K562 (cell line): ENCODE data around the gene FABP7. TPM values are rescaled to one million over a fixed set of nuclear protein-coding genes. Genes with fewer than 3 reads are reported as not detected.

ENCODE experiments used
- DPF2 ChIP-seq: fragments of 450-650 bp; IDR thresholded peaks from 2 replicates; pipeline ENCODE4 v1.6.1; 2016
- FOXA3 ChIP-seq, 2 experiments: fragments of 450-650 bp in 1 of 2; sonication (generic) in 1 of 2; formaldehyde crosslinking; IDR thresholded peaks in 1 of 2; conservative IDR thresholded peaks in 1 of 2; 2 replicates each; pipeline versions ENCODE4 v1.4.0 to v1.8.0; 2020 to 2022; ENCODE audit warnings: mild to moderate bottlenecking in 2 of 2, missing genetic modification reagents in 1 of 2
- GABPA ChIP-seq: fragments of 200-800 bp; sonication (Bioruptor generic); conservative IDR thresholded peaks from 2 replicates; pipeline ENCODE4 v1.6.1; 2016; ENCODE audit warnings: low read depth, missing genetic modification characterization, missing compliant biosample characterization
- HMG20A ChIP-seq: fragments of 450-650 bp; formaldehyde crosslinking; conservative IDR thresholded peaks from 2 replicates; pipeline ENCODE4 v1.4.0; 2020; ENCODE audit warnings: mild to moderate bottlenecking, mixed read lengths
- PHF8 ChIP-seq: fragments of 200-600 bp; sonication (generic); IDR thresholded peaks from 2 replicates; pipeline ENCODE4 v1.6.1; 2012; ENCODE audit warnings: mixed run types, mild to moderate bottlenecking, inconsistent platforms, low read length, moderate library complexity, borderline replicate concordance
- RBFOX2 ChIP-seq: fragments of 200-400 bp; formaldehyde crosslinking; IDR thresholded peaks from 2 replicates; pipeline ENCODE4 v1.6.1; 2017; ENCODE audit warnings: low read depth, mild to moderate bottlenecking, low read length, moderate library complexity
- SIX5 ChIP-seq, 2 experiments: IDR thresholded peaks; 2 replicates each; pipeline ENCODE4 v1.6.1; 2011; ENCODE audit warnings: low read length in 2 of 2, borderline replicate concordance in 1 of 2, low read depth in 1 of 2, mild to moderate bottlenecking in 1 of 2, moderate library complexity in 1 of 2; ENCODE audit not compliant: insufficient read depth in 1 of 2
- ZBTB40 ChIP-seq, 2 experiments: fragments of 450-650 bp in 1 of 2; sonication (generic) in 1 of 2; formaldehyde crosslinking in 1 of 2; IDR thresholded peaks; 2 replicates each; pipeline versions ENCODE4 v1.7.1 to v1.9.0; 2016 to 2022; ENCODE audit warnings: inconsistent platforms in 1 of 2, mild to moderate bottlenecking in 1 of 2, missing genetic modification reagents in 1 of 2
- ZNF232 ChIP-seq: sonication (generic); formaldehyde crosslinking; IDR thresholded peaks from 2 replicates; pipeline ENCODE4 v1.8.0; 2022; ENCODE audit warnings: mild to moderate bottlenecking, missing genetic modification reagents
- polyA plus RNA-seq, 8 experiments: library from polyadenylated mRNA; depleted of rRNA in 4 of 8; stranded (reverse) in 5 of 8; unstranded in 3 of 8; fragments of >200 nt; fragmentation: Nextera tagmentation in 2 of 8; fragmentation: Illumina TruSeq in 1 of 8; extraction: Ambion mirVana in 2 of 8; extraction: Trizol in 1 of 8; gene quantifications; 2 replicates each; pipeline versions ENCODE4 v1.2.1 to v1.2.3, GENCODE V29; 2011 to 2014; ENCODE audit warnings: inconsistent platforms in 1 of 8, missing spikeins in 1 of 8
- total RNA-seq, 7 experiments: library from RNA; depleted of rRNA in 6 of 7; stranded (reverse); fragments of >200 nt in 6 of 7; fragmentation: Illumina TruSeq in 2 of 7; extraction: Trizol in 2 of 7; gene quantifications; 2 replicates each; pipeline versions ENCODE4 v1.2.1 to v1.2.3, GENCODE V29; 2011 to 2021; ENCODE audit warnings: low replicate concordance in 1 of 7
- TF ChIP-seq, protein P1 (sequence below): IDR thresholded peaks from 2 replicates; pipeline ENCODE4 v1.6.1; 2011; ENCODE audit not compliant: insufficient read length; ENCODE audit errors: extremely low read depth
- TF ChIP-seq, protein P2 (sequence below), 2 experiments: fragments of 450-650 bp; IDR thresholded peaks; 2 replicates each; pipeline ENCODE4 v1.6.1; 2016
- TF ChIP-seq, protein P3 (sequence below): fragments of 200-800 bp; sonication (Bioruptor generic); IDR thresholded peaks from 2 replicates; pipeline ENCODE4 v1.6.1; 2017; ENCODE audit warnings: missing genetic modification characterization, missing compliant biosample characterization

Gene FABP7
- total and polyA plus RNA-seq, 9 of the 15 experiments (the other 6 are each of a cell fraction or from before 2014, with no cell fraction given) = 0.07 to 0.14 TPM; not detected in 7

DNA sequence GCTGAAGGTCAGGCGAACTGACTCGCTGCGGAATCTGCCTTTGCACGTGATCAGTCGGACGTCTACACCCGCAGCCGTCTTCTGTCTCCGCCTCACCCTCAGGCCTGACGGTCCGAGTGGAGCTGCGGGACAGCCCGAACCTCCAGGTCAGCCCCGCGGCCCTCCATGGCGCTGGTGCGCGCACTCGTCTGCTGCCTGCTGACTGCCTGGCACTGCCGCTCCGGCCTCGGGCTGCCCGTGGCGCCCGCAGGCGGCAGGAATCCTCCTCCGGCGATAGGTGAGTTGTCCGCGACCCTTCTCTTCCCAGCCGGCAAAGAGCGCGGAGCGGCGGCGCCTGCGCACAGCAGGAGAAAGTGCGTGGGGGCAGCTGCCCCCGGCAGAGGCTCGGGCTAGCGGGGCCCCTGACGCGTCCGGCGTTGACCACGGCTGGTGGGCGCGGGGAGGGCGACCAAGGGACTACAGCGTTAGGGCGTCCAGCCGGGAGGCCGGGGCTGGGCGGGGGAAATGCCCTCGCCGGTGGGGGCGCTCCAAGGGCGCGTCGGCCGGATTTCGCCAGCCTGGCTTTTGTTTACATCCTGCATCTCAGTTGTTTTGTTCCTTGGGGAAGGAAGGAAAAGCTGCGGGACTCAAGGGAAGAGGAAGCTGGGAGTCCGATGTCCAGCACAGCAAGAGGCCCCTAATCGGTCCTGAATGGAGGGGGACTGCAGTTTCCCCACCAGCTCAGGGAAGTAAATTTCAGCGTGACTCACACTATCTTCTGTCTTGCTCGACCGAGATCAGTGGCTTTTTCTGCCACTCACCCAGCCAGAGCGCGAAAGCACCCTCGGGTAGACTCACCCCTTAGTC is 9.9 kb downstream of the FABP7 start, which contains the start of gene SMPDL3A (continued):
- TF ChIP-seq ZNF232 (CRISPR knock-in tag) (no peak), GABPA (tag) (peak; percentile 69), FOXA3 (CRISPR knock-in tag; conservative IDR thresholded peaks at IDR 0.05 in 1 of 2, IDR thresholded peaks at IDR 0.05 in 1 of 2) (no peak), RBFOX2 (peak; percentile 73), ZBTB40 (IDR thresholded peaks at IDR 0.05) (peak; percentile 63; the same call in 1 of the 2 replicates), ZBTB40 (CRISPR knock-in tag; IDR thresholded peaks at IDR 0.05) (no peak), SIX5 (IDR thresholded peaks at IDR 0.05; ENCODE audit: borderline replicate concordance in 1 of 2, insufficient read depth in 1 of 2, low read depth in 1 of 2, low read length in 2 of 2) (no peak), DPF2 (peak; percentile 28; the same call in 1 of the 2 replicates), HMG20A (CRISPR knock-in tag) (no peak), PHF8 (peak; percentile 56; the same call in 1 of the 2 replicates)
- TF ChIP-seq, protein P1, sequence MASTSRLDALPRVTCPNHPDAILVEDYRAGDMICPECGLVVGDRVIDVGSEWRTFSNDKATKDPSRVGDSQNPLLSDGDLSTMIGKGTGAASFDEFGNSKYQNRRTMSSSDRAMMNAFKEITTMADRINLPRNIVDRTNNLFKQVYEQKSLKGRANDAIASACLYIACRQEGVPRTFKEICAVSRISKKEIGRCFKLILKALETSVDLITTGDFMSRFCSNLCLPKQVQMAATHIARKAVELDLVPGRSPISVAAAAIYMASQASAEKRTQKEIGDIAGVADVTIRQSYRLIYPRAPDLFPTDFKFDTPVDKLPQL = no peak
- TF ChIP-seq, protein P2, sequence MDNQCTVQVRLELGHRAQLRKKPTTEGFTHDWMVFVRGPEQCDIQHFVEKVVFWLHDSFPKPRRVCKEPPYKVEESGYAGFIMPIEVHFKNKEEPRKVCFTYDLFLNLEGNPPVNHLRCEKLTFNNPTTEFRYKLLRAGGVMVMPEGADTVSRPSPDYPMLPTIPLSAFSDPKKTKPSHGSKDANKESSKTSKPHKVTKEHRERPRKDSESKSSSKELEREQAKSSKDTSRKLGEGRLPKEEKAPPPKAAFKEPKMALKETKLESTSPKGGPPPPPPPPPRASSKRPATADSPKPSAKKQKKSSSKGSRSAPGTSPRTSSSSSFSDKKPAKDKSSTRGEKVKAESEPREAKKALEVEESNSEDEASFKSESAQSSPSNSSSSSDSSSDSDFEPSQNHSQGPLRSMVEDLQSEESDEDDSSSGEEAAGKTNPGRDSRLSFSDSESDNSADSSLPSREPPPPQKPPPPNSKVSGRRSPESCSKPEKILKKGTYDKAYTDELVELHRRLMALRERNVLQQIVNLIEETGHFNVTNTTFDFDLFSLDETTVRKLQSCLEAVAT (IDR thresholded peaks at IDR 0.05) = no peak
- TF ChIP-seq, protein P3, sequence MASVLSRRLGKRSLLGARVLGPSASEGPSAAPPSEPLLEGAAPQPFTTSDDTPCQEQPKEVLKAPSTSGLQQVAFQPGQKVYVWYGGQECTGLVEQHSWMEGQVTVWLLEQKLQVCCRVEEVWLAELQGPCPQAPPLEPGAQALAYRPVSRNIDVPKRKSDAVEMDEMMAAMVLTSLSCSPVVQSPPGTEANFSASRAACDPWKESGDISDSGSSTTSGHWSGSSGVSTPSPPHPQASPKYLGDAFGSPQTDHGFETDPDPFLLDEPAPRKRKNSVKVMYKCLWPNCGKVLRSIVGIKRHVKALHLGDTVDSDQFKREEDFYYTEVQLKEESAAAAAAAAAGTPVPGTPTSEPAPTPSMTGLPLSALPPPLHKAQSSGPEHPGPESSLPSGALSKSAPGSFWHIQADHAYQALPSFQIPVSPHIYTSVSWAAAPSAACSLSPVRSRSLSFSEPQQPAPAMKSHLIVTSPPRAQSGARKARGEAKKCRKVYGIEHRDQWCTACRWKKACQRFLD = no peak
